ENCODE data around the gene SNX22.

SNX22 gene

DNA sequence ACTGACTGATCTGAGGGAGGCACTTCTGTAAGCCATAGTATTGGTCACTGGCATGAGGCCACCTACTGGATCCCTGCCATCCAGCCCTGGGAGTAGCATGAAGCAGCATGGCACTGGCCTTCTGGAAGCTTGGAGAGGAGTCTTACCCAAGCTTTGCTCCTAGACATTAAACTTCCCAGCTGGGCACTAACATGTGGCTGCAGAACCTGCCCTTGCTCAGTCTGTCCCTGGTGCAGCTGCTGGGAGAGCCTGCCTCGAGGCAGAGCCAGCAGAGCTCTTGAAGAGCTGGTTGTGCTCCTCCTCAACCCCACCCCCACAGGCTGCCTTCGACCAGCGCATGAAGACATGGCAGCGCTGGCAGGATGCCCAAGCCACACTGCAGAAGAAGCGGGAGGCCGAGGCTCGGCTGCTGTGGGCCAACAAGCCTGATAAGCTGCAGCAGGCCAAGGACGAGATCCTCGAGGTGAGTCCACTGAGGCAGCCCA is 17.1 kb upstream of the SNX22 start:
- DNase-seq (ENCODE audit: low read depth), result peak; percentile 44

DNA sequence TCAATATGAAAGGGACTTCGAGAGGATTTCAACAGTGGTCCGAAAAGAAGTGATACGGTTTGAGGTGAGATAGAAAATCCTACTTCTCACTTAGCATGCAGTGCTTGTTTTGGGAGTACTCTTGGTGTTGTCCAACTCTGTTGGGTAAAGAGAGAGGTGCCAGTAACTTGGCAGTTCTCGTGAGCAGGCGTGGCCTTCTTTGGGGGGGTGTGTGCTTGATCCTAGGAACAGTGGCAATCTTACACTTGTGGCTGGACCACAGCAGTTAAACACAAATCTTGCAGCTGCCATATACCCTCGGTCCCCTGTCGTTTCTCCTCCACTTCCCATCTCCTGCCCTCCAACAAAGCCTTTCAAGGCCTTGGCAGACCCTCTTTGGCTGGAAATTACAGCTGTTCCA is 15.2 kb upstream of the SNX22 start:
- DNase-seq (ENCODE audit: low read depth), result no peak

GRCh38 chr15:64137226-64137833 is 14.2 kb upstream of the SNX22 start:
- no peak for DNase-seq (ENCODE audit: low read depth)

DNA sequence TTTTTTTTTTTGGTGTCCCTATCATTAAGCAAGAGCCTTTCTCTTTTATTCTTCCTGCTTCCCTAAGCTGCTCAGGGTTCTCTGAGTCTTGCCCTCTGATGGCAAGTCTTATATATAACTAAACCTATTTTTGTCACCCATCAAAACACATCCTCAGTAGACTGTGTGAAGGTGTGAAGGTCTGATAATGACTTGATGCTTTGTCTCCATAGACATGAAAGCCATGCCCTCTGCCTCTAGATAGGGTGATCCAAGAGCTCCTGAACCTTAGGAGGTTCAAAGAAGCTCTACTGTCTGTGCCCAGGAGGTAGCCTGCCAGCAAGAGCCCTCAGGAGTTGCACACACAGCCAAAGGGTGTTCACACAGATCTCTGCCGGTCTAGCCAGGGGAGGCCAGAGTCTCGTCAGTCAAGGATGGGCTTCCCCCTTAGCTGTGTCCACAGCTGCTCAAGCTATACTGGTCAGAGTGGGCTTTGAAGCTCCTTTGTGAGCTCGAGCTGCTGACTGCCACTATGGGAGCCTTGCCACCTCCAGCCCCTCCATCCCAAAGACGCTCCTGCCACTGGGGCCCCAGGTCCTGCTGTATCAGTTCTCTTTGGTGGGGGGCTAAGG is 13.1 kb upstream of the SNX22 start:
- DNase-seq (ENCODE audit: low read depth), result no peak

DNA sequence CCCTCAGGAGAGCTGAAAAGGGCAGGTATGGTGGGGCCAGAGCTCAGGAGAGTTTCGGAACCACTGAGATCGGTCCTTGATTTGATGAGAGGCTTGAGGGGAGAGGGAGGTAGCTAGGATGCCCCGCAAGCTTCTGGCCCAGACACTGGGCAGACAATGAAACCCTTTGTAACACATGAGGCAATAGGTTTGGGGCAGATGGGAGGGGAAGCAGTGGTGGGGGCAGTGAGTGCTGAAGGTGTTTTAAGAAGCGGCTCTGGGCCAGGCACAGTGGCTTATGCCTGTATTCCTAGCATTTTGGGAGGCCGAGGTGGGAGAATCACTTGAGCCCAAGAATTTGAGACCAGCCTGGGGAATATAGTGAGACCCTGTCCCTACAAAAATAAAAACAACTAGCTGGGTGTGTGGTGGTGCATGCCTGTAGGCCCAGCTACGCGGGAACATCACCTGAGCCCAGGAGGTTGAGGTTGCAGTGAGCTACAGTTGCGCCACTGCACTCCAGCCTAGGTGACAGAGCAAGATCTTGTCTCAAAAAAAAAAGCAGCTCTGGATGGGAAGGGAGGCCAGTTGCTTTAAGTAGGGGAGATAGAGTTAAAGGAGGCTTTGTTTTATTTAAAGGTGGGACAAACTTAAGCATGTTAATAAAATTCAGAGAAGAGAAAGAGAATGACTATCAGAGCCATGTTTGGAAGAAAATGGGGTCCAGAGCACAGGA is 9.6 kb upstream of the SNX22 start:
- DNase-seq (ENCODE audit: low read depth), result no peak

DNA sequence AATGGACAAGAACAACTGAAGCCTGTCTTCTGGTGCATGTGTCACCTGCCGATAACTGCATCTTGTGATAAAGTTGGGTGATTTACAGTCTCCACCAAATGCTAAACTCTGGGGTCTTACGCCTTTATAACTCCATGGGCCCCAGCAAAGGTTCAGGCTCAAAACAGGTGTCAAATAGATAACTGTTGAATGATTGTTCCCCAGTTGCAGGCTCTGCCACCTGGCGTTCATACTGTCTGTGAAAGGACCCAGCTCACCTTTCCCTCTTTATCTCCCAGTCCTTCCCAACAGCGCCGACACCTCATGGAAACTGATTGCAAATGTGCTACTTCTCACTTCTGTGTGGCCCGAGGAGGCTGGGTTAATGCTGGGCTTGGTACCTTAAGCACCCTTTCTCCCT is 8.3 kb upstream of the SNX22 start:
- no peak for DNase-seq (ENCODE audit: low read depth)

- DNase-seq (ENCODE audit: low read depth), result no peak
Observed at GRCh38 chr15:64144192-64144564, 7.4 kb upstream of the SNX22 start.

DNA sequence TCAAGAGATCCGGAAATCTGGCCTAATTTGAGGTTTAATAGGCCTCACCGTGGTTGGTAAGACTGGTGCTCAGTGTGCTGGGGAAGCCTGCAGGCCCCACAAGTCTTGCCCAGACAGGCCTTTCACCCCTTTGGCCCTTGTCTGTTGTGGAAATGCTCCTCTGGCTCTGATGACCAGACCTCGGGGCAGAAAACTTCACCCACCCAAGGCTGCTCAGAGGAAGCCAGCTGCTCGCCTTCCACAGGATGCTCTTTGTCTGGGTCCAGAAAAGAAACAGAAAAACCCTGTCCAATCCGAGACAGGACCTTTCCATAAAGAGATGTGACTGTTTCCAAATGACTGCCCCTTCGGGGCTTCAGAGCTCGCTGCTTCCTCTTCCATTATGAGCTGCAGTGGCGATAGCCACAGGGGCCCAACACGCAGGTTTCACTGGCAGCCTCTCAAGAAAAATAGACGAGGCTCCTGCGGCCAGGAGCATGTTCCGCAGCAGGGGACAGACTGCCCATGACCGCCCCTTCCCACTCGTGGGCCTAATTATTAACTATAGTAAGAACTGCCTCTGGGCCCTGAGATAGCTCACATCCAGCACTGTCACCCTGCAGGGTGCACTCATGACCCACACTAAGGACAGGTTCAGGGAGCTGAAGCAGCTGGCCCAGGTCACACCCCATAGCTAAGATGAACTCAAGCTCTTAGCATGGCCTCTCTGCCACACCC is 6.8 kb upstream of the SNX22 start:
- DNase-seq (ENCODE audit: low read depth), result no peak

DNA sequence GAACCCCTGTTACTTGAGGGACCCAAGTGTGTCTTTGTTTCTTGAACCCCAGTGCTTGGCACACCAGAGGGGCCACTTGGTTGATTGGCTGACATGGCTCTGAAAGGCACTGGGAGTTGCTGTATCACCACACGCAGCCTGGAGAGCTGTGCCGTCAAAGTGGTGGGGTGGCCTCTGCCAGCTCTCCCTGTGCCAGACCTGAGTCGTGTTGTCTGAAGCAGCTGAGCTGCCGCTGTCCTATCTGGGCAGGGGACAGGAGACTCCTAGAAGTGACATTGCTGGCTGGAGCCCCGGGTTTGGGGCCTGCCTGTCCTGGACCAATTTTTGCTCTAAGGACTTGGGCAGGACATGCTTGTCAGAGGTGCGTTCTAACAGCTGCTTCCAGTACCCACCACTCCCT is 5.5 kb upstream of the SNX22 start:
- DNase-seq (ENCODE audit: low read depth), result no peak

- no peak for DNase-seq (ENCODE audit: low read depth)
Observed at GRCh38 chr15:64146520-64146884, 5.0 kb upstream of the SNX22 start.

DNA sequence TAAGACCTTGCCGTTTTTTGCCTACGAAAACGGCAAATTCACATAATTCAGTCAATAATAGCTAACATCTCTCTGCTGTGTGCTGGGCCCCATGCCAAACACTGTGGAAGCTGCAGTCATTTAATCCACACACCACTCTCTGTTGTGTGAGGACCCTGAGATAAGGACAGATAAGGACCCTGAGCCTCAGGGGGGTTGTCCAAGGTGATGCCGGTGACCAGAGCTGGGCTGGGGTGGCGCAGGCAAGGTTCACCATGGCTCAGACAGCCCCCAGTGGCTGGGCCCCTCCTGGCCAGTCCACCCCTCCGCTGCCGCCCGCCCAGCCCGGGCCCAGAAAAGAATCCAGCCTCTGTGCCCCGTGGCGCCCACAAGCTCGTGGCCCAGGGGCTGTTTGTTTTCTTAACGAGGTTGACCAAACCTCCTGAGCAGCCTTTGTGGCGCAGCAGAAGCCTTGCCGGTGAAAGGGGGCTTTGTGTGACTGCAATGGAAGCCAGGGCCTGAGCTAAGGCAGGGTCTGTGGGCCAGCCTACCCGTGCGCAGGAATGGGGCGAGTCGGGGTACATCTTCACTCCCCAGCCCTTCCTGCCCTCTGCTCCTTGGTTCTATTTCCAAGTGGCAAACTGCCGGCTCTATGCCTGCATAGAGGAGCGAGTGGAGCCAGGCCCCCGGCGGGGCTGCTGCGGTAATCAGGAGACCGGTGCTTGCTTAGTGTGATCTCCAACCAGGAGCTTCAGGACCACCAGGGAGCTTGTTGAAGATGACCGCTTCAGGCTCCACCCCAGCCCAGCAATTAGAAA is 4.4 kb upstream of the SNX22 start:
- no peak for DNase-seq (ENCODE audit: low read depth)

DNA sequence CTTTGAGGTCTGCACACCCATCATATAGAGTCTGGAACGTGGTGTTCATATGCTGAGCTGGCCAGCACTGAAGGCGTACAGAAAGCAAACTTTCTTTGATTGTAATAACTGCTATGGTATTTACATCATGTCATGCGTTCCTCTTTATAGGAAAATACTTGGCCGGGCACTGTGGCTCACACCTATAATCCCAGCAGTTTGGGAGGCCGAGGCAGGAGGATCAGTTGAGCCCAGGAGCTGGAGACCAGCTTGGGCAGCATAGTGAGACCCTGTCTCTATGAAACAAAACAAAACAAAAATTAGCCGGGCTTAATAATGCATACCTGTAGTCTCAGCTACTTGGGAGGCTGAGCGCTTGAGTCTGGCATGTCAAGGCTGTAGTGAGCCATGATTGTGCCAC is 3.4 kb upstream of the SNX22 start:
- no peak for DNase-seq (ENCODE audit: low read depth)

DNA sequence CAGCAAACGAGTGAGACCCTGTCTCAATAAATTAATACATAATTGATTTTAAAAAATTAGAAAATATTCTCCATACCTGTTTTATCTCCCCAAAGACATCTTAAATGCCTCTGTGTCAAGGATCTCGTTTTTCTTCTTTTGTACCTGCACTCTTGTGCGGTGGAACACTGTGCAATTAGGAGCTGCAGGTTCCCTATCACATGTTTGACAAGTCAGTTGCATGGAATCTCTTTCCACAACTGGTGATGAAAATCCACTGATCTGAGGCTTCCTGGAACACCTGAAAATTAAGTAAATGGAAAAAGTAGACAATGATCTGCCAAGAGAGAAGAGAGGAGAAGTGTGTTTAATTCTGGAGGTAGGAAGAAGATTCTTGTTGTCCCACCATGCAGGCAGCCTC is 3.0 kb upstream of the SNX22 start:
- no peak for DNase-seq (ENCODE audit: low read depth)

DNA sequence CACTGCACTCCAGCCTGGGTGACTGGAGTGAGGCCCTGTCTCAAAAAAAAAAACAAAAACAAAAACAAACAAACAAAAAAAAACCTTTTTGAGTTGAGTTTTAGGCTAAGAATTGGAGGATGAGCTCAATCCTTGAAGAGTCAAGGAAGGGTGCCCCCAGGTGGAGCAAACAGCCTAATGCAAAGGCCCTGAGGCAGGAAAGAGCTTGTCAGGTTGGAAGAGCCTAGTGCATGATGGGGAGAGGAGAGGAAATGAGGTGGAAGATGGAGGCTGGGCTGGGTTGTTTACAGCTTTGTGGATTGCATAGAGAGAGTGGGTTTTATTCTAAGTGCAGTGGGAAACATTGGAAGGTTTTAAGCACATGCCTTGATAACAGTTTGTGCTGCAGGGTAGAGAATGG is 2.1 kb upstream of the SNX22 start:
- peak; percentile 26 for DNase-seq (ENCODE audit: low read depth)

DNA sequence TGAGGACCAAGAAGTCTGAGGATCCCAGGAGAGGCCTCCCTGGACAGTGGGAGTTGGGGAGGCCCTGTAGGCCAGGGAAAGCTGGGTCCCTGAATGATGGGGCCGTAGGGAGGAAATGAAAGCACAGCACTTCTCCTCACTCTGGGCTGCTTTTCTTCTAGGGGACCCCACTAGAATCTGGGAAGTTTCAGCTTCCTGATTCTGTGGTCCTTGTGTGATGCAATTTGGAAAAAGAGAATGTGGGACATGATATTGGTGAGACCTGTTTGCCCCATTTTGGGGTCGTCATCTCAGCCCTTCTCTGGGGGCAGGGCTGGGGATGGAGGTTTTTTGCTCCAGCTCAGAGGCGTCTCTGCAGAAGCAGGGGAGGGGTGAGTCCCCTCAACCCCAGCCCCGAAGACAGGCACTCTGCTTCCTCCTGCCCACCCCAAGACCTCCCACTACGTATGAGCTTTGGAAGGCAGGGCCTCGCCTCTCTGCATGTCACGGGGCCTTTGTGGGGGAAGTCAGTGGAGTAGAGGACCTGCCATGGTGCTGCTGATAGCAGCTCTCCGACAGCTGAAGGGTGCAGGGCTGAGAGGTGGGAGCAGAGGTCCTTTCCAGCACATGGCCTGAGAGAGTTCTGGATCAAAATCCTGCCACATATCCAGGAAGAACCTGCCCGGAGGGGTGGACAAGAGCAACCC is 1.5 kb upstream of the SNX22 start:
- no peak for DNase-seq (ENCODE audit: low read depth)

GRCh38 chr15:64152507-64153387 is 1.2 kb downstream of the SNX22 start:
- no peak for DNase-seq (ENCODE audit: low read depth)

- DNase-seq (ENCODE audit: low read depth), result peak; percentile 86
Observed at GRCh38 chr15:64153480-64154367, 2.2 kb downstream of the SNX22 start.

DNA sequence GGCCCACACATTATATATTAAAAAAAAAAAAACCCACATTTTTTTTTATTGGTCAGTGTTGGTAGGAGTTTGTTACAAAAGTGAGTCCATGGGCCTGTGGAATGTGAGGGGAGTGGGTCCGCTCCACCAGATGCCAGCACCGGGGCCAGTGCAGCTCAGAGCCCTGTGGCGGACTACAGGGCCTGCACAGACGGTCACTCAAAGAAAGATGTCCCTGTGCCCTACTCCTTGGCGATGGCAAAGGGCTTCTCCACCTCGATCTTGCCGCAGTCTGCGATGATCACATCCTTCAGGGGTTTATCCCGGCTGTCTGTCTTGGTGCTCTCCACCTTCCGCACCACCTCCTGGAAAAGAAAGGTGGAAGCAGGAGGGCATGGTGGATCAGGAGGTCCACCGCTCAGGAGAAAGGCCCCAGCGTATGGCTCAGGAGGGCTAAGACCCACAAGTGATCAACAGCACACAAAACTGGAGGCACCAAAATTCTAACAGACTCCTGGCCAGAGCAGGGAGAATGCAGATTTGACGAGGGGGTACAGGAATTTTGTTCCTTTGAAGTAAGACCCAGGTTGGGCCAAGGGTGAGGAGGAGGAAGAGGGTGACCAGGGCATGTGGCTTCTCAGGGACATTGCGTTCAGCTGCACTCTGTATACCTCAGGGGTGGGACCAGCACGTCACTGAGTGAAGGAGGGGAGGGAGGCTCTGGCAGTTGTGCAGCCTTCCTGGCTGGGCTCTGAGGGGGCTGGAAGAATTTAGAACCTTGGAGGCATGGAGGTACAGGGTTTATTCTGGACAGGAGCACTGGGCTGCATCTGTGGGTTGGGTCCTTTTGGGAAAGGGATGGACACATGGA is 4.5 kb downstream of the SNX22 start:
- DNase-seq (ENCODE audit: low read depth), result no peak
